ENCODE measurements around the gene ANO4.

The ANO4 gene

GRCh38 chr12:100896192-100896591 lies 101.6 kb downstream of the ANO4 start:
- Histone ChIP-seq H3K36me3 (ENCODE audit: insufficient read depth, low read length) (no peaks in the 10 kb centered on the region), H3K79me2 (ENCODE audit: insufficient read depth, low read length) (no peaks in the 10 kb centered on the region), H3K27me3 (ENCODE audit: insufficient read depth, low read length, poor library complexity, severe bottlenecking) (no peaks in the 10 kb centered on the region), H3K4me1 (ENCODE audit: insufficient read depth, low read length, poor library complexity, severe bottlenecking) (no peaks in the 10 kb centered on the region), H3K4me3 (ENCODE audit: low read length, poor library complexity, severe bottlenecking) (no peak overlapping the region), H4K20me1 (ENCODE audit: insufficient read depth, low read length, poor library complexity, severe bottlenecking) (no peaks in the 10 kb centered on the region), H3K9me2 (replicated peaks; ENCODE audit: low read depth, low read length) (no peaks in the 10 kb centered on the region), H2AFZ (ENCODE audit: low read length) (no peak overlapping the region), H3K9ac (ENCODE audit: low read depth, low read length, poor library complexity, severe bottlenecking) (no peak overlapping the region), H3K9me3 (ENCODE audit: insufficient read depth, low read depth, low read length) (no peaks in the 10 kb centered on the region), H3K4me2 (ENCODE audit: low read depth, low read length, poor library complexity, severe bottlenecking) (no peak overlapping the region), H3F3A (ENCODE audit: low read depth) (no peaks in the 10 kb centered on the region)
- TF ChIP-seq CTCF (conservative IDR thresholded peaks at IDR 0.05; ENCODE audit: low read length) (no peak), EZH2phosphoT487 (IDR thresholded peaks at IDR 0.05; ENCODE audit: borderline replicate concordance) (no peak)

- H3K9ac ChIP-seq (ENCODE audit: low read depth, low read length, poor library complexity, severe bottlenecking), result no peak overlapping the region
- H3K4me1 ChIP-seq (ENCODE audit: insufficient read depth, low read length, poor library complexity, severe bottlenecking), result no peaks in the 10 kb centered on the region
- H3K27me3 ChIP-seq (ENCODE audit: insufficient read depth, low read length, poor library complexity, severe bottlenecking), result no peaks in the 10 kb centered on the region
- H3F3A ChIP-seq (ENCODE audit: low read depth), result no peaks in the 10 kb centered on the region
- no peaks in the 10 kb centered on the region for H3K9me3 ChIP-seq (ENCODE audit: insufficient read depth, low read depth, low read length)
- H2AFZ ChIP-seq (ENCODE audit: low read length), result no peak overlapping the region
- H3K79me2 ChIP-seq (ENCODE audit: insufficient read depth, low read length), result no peaks in the 10 kb centered on the region
- TF ChIP-seq CTCF (conservative IDR thresholded peaks at IDR 0.05; ENCODE audit: low read length), result no peak
- no peak for TF ChIP-seq EZH2phosphoT487 (IDR thresholded peaks at IDR 0.05; ENCODE audit: borderline replicate concordance)
- no peak overlapping the region for H3K4me3 ChIP-seq (ENCODE audit: low read length, poor library complexity, severe bottlenecking)
- no peaks in the 10 kb centered on the region for H4K20me1 ChIP-seq (ENCODE audit: insufficient read depth, low read length, poor library complexity, severe bottlenecking)
- no peak overlapping the region for H3K4me2 ChIP-seq (ENCODE audit: low read depth, low read length, poor library complexity, severe bottlenecking)
- no peaks in the 10 kb centered on the region for H3K9me2 ChIP-seq (replicated peaks; ENCODE audit: low read depth, low read length)
- no peaks in the 10 kb centered on the region for H3K36me3 ChIP-seq (ENCODE audit: insufficient read depth, low read length)
Measured at GRCh38 chr12:100897240-100897639, 102.7 kb downstream of the ANO4 start.

GRCh38 chr12:100899301-100899700 lies 104.7 kb downstream of the ANO4 start:
- no peaks in the 10 kb centered on the region for H3K27me3 ChIP-seq (ENCODE audit: insufficient read depth, low read length, poor library complexity, severe bottlenecking)
- H3K9ac ChIP-seq (ENCODE audit: low read depth, low read length, poor library complexity, severe bottlenecking), result no peak overlapping the region
- no peak overlapping the region for H2AFZ ChIP-seq (ENCODE audit: low read length)
- no peaks in the 10 kb centered on the region for H3F3A ChIP-seq (ENCODE audit: low read depth)
- H3K4me1 ChIP-seq (ENCODE audit: insufficient read depth, low read length, poor library complexity, severe bottlenecking), result no peaks in the 10 kb centered on the region
- H3K4me2 ChIP-seq (ENCODE audit: low read depth, low read length, poor library complexity, severe bottlenecking), result no peak overlapping the region
- no peaks in the 10 kb centered on the region for H3K9me2 ChIP-seq (replicated peaks; ENCODE audit: low read depth, low read length)
- TF ChIP-seq EZH2phosphoT487 (IDR thresholded peaks at IDR 0.05; ENCODE audit: borderline replicate concordance) (no peak), CTCF (conservative IDR thresholded peaks at IDR 0.05; ENCODE audit: low read length) (no peak)
- no peaks in the 10 kb centered on the region for H3K36me3 ChIP-seq (ENCODE audit: insufficient read depth, low read length)
- H3K4me3 ChIP-seq (ENCODE audit: low read length, poor library complexity, severe bottlenecking), result no peak overlapping the region
- H3K9me3 ChIP-seq (ENCODE audit: insufficient read depth, low read depth, low read length), result no peaks in the 10 kb centered on the region
- H4K20me1 ChIP-seq (ENCODE audit: insufficient read depth, low read length, poor library complexity, severe bottlenecking), result no peaks in the 10 kb centered on the region
- no peaks in the 10 kb centered on the region for H3K79me2 ChIP-seq (ENCODE audit: insufficient read depth, low read length)
